Measurements from ENCODE around the gene MIAT. TPM values are rescaled to one million over a fixed set of nuclear protein-coding genes. Genes with fewer than 3 reads are reported as not detected.

Gene MIAT
- total RNA-seq, 2 experiments from 2014 or later: 51.8 to 51.9 TPM

- H3K27ac Mint-ChIP-seq: no peak overlapping the region
- CTCF ChIA-PET: interaction anchor here (0.7 kb wide), 1 partner anchor 127 kb away, joined by 3 read pairs; no protein-coding TSS in a partner anchor
- no peak overlapping the region for H3K4me3 Mint-ChIP-seq
- no peak for DNase-seq
- intact Hi-C loops (cut with micrococcal nuclease): no loop called here
- H3K36me3 Mint-ChIP-seq (ENCODE audit: low read depth): peaks cover 23% of the 10 kb centered on the region
- H3K4me1 Mint-ChIP-seq (ENCODE audit: low read depth): peaks cover 16% of the 10 kb centered on the region
- no peaks in the 10 kb centered on the region for H3K27me3 Mint-ChIP-seq (ENCODE audit: low read depth)
- H3K9me3 Mint-ChIP-seq: peaks cover 1% of the 10 kb centered on the region
These were observed 52.4 kb downstream of the MIAT start for GRCh38 chr22:26709617-26710390.

GRCh38 chr22:26711205-26711963, 54.0 kb downstream of the MIAT start:
- CTCF ChIA-PET: interaction anchor here (1.5 kb wide), 1 partner anchor 32 kb away, joined by 3 read pairs; no protein-coding TSS in a partner anchor
- Mint-ChIP-seq H3K4me3 (no peak overlapping the region), H3K36me3 (ENCODE audit: low read depth) (peaks cover 15% of the 10 kb centered on the region), H3K9me3 (peaks cover 1% of the 10 kb centered on the region), H3K27ac (no peak overlapping the region), H3K27me3 (ENCODE audit: low read depth) (no peaks in the 10 kb centered on the region), H3K4me1 (ENCODE audit: low read depth) (peaks cover 13% of the 10 kb centered on the region)
- no peak for DNase-seq
- intact Hi-C loops (cut with micrococcal nuclease): no loop called here

GRCh38 chr22:26712158-26712557, 54.8 kb downstream of the MIAT start:
- CTCF ChIA-PET: interaction anchor here (1.5 kb wide), 1 partner anchor 33 kb away, joined by 3 read pairs; no protein-coding TSS in a partner anchor
- H3K27me3 Mint-ChIP-seq (ENCODE audit: low read depth): no peaks in the 10 kb centered on the region
- H3K4me1 Mint-ChIP-seq (ENCODE audit: low read depth): peaks cover 13% of the 10 kb centered on the region
- peaks cover under 1% of the 10 kb centered on the region for H3K9me3 Mint-ChIP-seq
- H3K27ac Mint-ChIP-seq: no peak overlapping the region
- no peak for DNase-seq
- intact Hi-C loops (cut with micrococcal nuclease): no loop called here
- H3K4me3 Mint-ChIP-seq: no peak overlapping the region
- peaks cover 11% of the 10 kb centered on the region for H3K36me3 Mint-ChIP-seq (ENCODE audit: low read depth)

GRCh38 chr22:26713823-26714449, 56.5 kb downstream of the MIAT start:
- Mint-ChIP-seq H3K36me3 (ENCODE audit: low read depth) (peaks cover 5% of the 10 kb centered on the region), H3K27me3 (ENCODE audit: low read depth) (no peaks in the 10 kb centered on the region), H3K27ac (no peak overlapping the region), H3K4me1 (ENCODE audit: low read depth) (peaks cover 11% of the 10 kb centered on the region), H3K4me3 (no peak overlapping the region), H3K9me3 (no peaks in the 10 kb centered on the region)
- CTCF ChIA-PET: no interaction called here
- DNase-seq: no peak
- intact Hi-C loops (cut with micrococcal nuclease): no loop called here

- no peak overlapping the region for H3K27ac Mint-ChIP-seq
- intact Hi-C loops (cut with micrococcal nuclease): no loop called here
- CTCF ChIA-PET: no interaction called here
- H3K4me3 Mint-ChIP-seq: no peak overlapping the region
- no peak for DNase-seq
- peaks cover 8% of the 10 kb centered on the region for H3K4me1 Mint-ChIP-seq (ENCODE audit: low read depth)
- no peaks in the 10 kb centered on the region for H3K27me3 Mint-ChIP-seq (ENCODE audit: low read depth)
- peaks cover 11% of the 10 kb centered on the region for H3K36me3 Mint-ChIP-seq (ENCODE audit: low read depth)
- no peaks in the 10 kb centered on the region for H3K9me3 Mint-ChIP-seq
These were observed 57.6 kb downstream of the MIAT start for GRCh38 chr22:26714971-26715370.

GRCh38 chr22:26715392-26715936, 58.1 kb downstream of the MIAT start:
- CTCF ChIA-PET: no interaction called here
- Mint-ChIP-seq H3K27me3 (ENCODE audit: low read depth) (no peaks in the 10 kb centered on the region), H3K4me1 (ENCODE audit: low read depth) (peaks cover 8% of the 10 kb centered on the region), H3K36me3 (ENCODE audit: low read depth) (peaks cover 14% of the 10 kb centered on the region), H3K9me3 (no peaks in the 10 kb centered on the region), H3K4me3 (no peak overlapping the region), H3K27ac (no peak overlapping the region)
- intact Hi-C loops (cut with micrococcal nuclease): no loop called here
- no peak for DNase-seq

GRCh38 chr22:26718488-26718887, 61.1 kb downstream of the MIAT start:
- H3K4me3 Mint-ChIP-seq: no peak overlapping the region
- H3K27ac Mint-ChIP-seq: no peak overlapping the region
- CTCF ChIA-PET: interaction anchor here (0.7 kb wide), 1 partner anchor 37 kb away, joined by 3 read pairs; no protein-coding TSS in a partner anchor
- intact Hi-C loops (cut with micrococcal nuclease): no loop called here
- H3K4me1 Mint-ChIP-seq (ENCODE audit: low read depth): peaks cover 4% of the 10 kb centered on the region
- H3K36me3 Mint-ChIP-seq (ENCODE audit: low read depth): peaks cover 23% of the 10 kb centered on the region
- DNase-seq: no peak
- no peaks in the 10 kb centered on the region for H3K27me3 Mint-ChIP-seq (ENCODE audit: low read depth)
- no peaks in the 10 kb centered on the region for H3K9me3 Mint-ChIP-seq

- H3K27me3 Mint-ChIP-seq (ENCODE audit: low read depth): no peaks in the 10 kb centered on the region
- no peaks in the 10 kb centered on the region for H3K9me3 Mint-ChIP-seq
- CTCF ChIA-PET: no interaction called here
- no peak overlapping the region for H3K4me3 Mint-ChIP-seq
- peaks cover 24% of the 10 kb centered on the region for H3K36me3 Mint-ChIP-seq (ENCODE audit: low read depth)
- no peak for DNase-seq
- intact Hi-C loops (cut with micrococcal nuclease): no loop called here
- H3K4me1 Mint-ChIP-seq (ENCODE audit: low read depth): peaks cover 4% of the 10 kb centered on the region
- H3K27ac Mint-ChIP-seq: no peak overlapping the region
These were observed 61.5 kb downstream of the MIAT start for GRCh38 chr22:26718905-26719304.

GRCh38 chr22:26722159-26722558, 64.8 kb downstream of the MIAT start:
- no peaks in the 10 kb centered on the region for H3K27me3 Mint-ChIP-seq (ENCODE audit: low read depth)
- no peaks in the 10 kb centered on the region for H3K9me3 Mint-ChIP-seq
- intact Hi-C loops (cut with micrococcal nuclease): no loop called here
- no peak for DNase-seq
- H3K36me3 Mint-ChIP-seq (ENCODE audit: low read depth): peaks cover 33% of the 10 kb centered on the region
- H3K4me1 Mint-ChIP-seq (ENCODE audit: low read depth): no peaks in the 10 kb centered on the region
- CTCF ChIA-PET: no interaction called here
- H3K4me3 Mint-ChIP-seq: no peak overlapping the region
- no peak overlapping the region for H3K27ac Mint-ChIP-seq

- Mint-ChIP-seq H3K36me3 (ENCODE audit: low read depth) (peaks cover 35% of the 10 kb centered on the region), H3K27me3 (ENCODE audit: low read depth) (no peaks in the 10 kb centered on the region), H3K4me1 (ENCODE audit: low read depth) (no peaks in the 10 kb centered on the region), H3K9me3 (no peaks in the 10 kb centered on the region), H3K4me3 (no peak overlapping the region), H3K27ac (no peak overlapping the region)
- intact Hi-C loops (cut with micrococcal nuclease): no loop called here
- DNase-seq: no peak
- CTCF ChIA-PET: no interaction called here
These were observed 67.0 kb downstream of the MIAT start for GRCh38 chr22:26724414-26724813.

GRCh38 chr22:26725012-26725676, 67.8 kb downstream of the MIAT start:
- no peak for DNase-seq
- H3K4me3 Mint-ChIP-seq: no peak overlapping the region
- intact Hi-C loops (cut with micrococcal nuclease): no loop called here
- CTCF ChIA-PET: no interaction called here
- H3K9me3 Mint-ChIP-seq: no peaks in the 10 kb centered on the region
- H3K27ac Mint-ChIP-seq: no peak overlapping the region
- H3K4me1 Mint-ChIP-seq (ENCODE audit: low read depth): no peaks in the 10 kb centered on the region
- H3K27me3 Mint-ChIP-seq (ENCODE audit: low read depth): no peaks in the 10 kb centered on the region
- H3K36me3 Mint-ChIP-seq (ENCODE audit: low read depth): peaks cover 32% of the 10 kb centered on the region
